ENCODE measurements around the gene TCF7L2.

DNA sequence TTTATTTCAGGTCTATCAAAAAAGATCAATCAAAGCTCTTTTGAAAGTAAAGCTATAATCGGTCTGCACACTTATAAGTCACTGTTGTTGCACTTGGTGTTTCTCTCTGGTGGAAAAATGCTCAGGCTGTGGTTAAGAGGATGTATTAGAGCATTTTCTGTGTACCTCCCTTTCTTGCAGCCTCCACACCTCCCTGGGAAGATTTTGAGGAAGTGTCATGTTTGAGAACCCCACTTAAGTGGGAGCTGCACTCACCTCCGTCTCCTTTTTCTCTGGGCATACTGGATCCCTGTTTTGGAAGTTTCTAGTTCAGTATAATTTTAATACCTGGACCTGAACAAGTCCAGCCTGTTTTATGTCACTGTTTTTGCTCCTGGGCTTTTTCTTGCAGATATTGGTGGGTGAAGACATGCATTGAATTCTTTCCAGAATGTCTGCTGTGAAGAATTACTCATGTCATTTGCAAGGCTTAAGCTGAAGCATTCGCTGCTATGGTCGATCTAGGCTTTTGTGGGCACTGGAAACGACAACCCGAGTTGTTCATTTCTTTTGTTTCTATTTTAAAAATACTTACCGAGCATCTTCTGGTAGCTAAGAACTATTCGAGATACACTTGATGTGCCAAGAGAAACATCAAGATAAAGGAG is 36.6 kb downstream of the TCF7L2 start:
- TF ChIP-seq CTCF (conservative IDR thresholded peaks at IDR 0.05 in 1 of 2, IDR thresholded peaks at IDR 0.05 in 1 of 2; ENCODE audit: low read depth in 1 of 2, low read length in 2 of 2) = no peak
- TF ChIP-seq EZH2 (IDR thresholded peaks at IDR 0.05; ENCODE audit: low read length, missing control alignments) = no peak
